Stimulated activated memory B cell treated with anti-CD40 and anti-IgM and Interleukin-4, amounts not matched to agents 10 μg/mL and 1 μg/mL and 100 μg/mL, for 72 hours (primary cell): ENCODE results near the gene ADNP2.

Source experiments
- ATAC-seq: fragments of 150-1000 bp; cut with Tn5 transposase; 2 replicates; pipeline ENCODE4 v1.10.0; 2021
- H3K27ac Mint-ChIP-seq: one replicate; pipeline ENCODE4 v1.8.0; 2022; ENCODE audit warnings: mild to moderate bottlenecking, mixed read lengths
- H3K27me3 Mint-ChIP-seq: one replicate; pipeline ENCODE4 v1.8.0; 2022; ENCODE audit warnings: mixed read lengths
- H3K36me3 Mint-ChIP-seq: one replicate; pipeline ENCODE4 v1.8.0; 2022; ENCODE audit warnings: mixed read lengths
- H3K4me1 Mint-ChIP-seq: one replicate; pipeline ENCODE4 v1.8.0; 2022; ENCODE audit warnings: mixed read lengths
- H3K4me3 Mint-ChIP-seq: one replicate; pipeline ENCODE4 v1.8.0; 2022; ENCODE audit warnings: mild to moderate bottlenecking, moderate library complexity, mixed read lengths
- H3K9me3 Mint-ChIP-seq: one replicate; pipeline ENCODE4 v1.8.0; 2022; ENCODE audit warnings: mixed read lengths

Gene ADNP2

GRCh38 chr18:80124131-80124530, 15.1 kb downstream of the ADNP2 start:
- Mint-ChIP-seq H3K27me3 (no peaks in the 10 kb centered on the region), H3K9me3 (peaks cover 3% of the 10 kb centered on the region), H3K4me1 (peaks cover 11% of the 10 kb centered on the region), H3K36me3 (peaks cover 58% of the 10 kb centered on the region), H3K4me3 (no peak overlapping the region), H3K27ac (no peak overlapping the region)
- ATAC-seq = no peak

- peaks cover 18% of the 10 kb centered on the region for H3K4me1 Mint-ChIP-seq
- H3K27me3 Mint-ChIP-seq = no peaks in the 10 kb centered on the region
- H3K27ac Mint-ChIP-seq = no peak overlapping the region
- H3K4me3 Mint-ChIP-seq = no peak overlapping the region
- H3K36me3 Mint-ChIP-seq = peaks cover 48% of the 10 kb centered on the region
- H3K9me3 Mint-ChIP-seq = peaks cover 3% of the 10 kb centered on the region
- no peak for ATAC-seq
These were observed 17.7 kb downstream of the ADNP2 start for GRCh38 chr18:80126797-80127196.

GRCh38 chr18:80127635-80128034, 18.6 kb downstream of the ADNP2 start:
- no peak overlapping the region for H3K27ac Mint-ChIP-seq
- no peak overlapping the region for H3K4me3 Mint-ChIP-seq
- H3K36me3 Mint-ChIP-seq = peaks cover 45% of the 10 kb centered on the region

GRCh38 chr18:80129672-80130367, 20.8 kb downstream of the ADNP2 start:
- Mint-ChIP-seq H3K4me3 (no peak overlapping the region), H3K4me1 (peaks cover 27% of the 10 kb centered on the region), H3K27me3 (no peaks in the 10 kb centered on the region), H3K9me3 (peaks cover 3% of the 10 kb centered on the region), H3K36me3 (peaks cover 53% of the 10 kb centered on the region), H3K27ac (no peak overlapping the region)
- no peak for ATAC-seq

More at GRCh38 chr18:80127635-80128034, 18.6 kb downstream of the ADNP2 start:
- no peak for ATAC-seq
- H3K27me3 Mint-ChIP-seq = no peaks in the 10 kb centered on the region
- peaks cover 24% of the 10 kb centered on the region for H3K4me1 Mint-ChIP-seq
- H3K9me3 Mint-ChIP-seq = peaks cover 3% of the 10 kb centered on the region

GRCh38 chr18:80130555-80130954, 21.5 kb downstream of the ADNP2 start:
- Mint-ChIP-seq H3K4me3 (no peak overlapping the region), H3K36me3 (peaks cover 56% of the 10 kb centered on the region), H3K27me3 (no peaks in the 10 kb centered on the region), H3K9me3 (peaks cover 3% of the 10 kb centered on the region), H3K4me1 (peaks cover 27% of the 10 kb centered on the region), H3K27ac (no peak overlapping the region)
- no peak for ATAC-seq

GRCh38 chr18:80132180-80132812, 23.2 kb downstream of the ADNP2 start:
- Mint-ChIP-seq H3K9me3 (peaks cover 2% of the 10 kb centered on the region), H3K27me3 (no peaks in the 10 kb centered on the region), H3K36me3 (peaks cover 55% of the 10 kb centered on the region), H3K27ac (no peak overlapping the region), H3K4me3 (no peak overlapping the region), H3K4me1 (peaks cover 16% of the 10 kb centered on the region)
- ATAC-seq = no peak

GRCh38 chr18:80133124-80133523, 24.1 kb downstream of the ADNP2 start:
- no peak overlapping the region for H3K27ac Mint-ChIP-seq
- H3K36me3 Mint-ChIP-seq = peaks cover 59% of the 10 kb centered on the region
- H3K9me3 Mint-ChIP-seq = no peaks in the 10 kb centered on the region
- no peaks in the 10 kb centered on the region for H3K27me3 Mint-ChIP-seq
- ATAC-seq = no peak
- peaks cover 16% of the 10 kb centered on the region for H3K4me1 Mint-ChIP-seq
- H3K4me3 Mint-ChIP-seq = no peak overlapping the region

GRCh38 chr18:80135136-80135535, 26.1 kb downstream of the ADNP2 start:
- peaks cover 55% of the 10 kb centered on the region for H3K36me3 Mint-ChIP-seq
- no peak for ATAC-seq

GRCh38 chr18:80136679-80137078, 27.6 kb downstream of the ADNP2 start:
- no peak for ATAC-seq
- H3K27me3 Mint-ChIP-seq = no peaks in the 10 kb centered on the region
- H3K36me3 Mint-ChIP-seq = peaks cover 55% of the 10 kb centered on the region
- no peak overlapping the region for H3K4me3 Mint-ChIP-seq
- peaks cover 9% of the 10 kb centered on the region for H3K4me1 Mint-ChIP-seq
- no peak overlapping the region for H3K27ac Mint-ChIP-seq
- no peaks in the 10 kb centered on the region for H3K9me3 Mint-ChIP-seq

More at GRCh38 chr18:80135136-80135535, 26.1 kb downstream of the ADNP2 start:
- Mint-ChIP-seq H3K4me3 (no peak overlapping the region), H3K9me3 (no peaks in the 10 kb centered on the region), H3K27me3 (no peaks in the 10 kb centered on the region), H3K4me1 (peaks cover 10% of the 10 kb centered on the region), H3K27ac (no peak overlapping the region)

GRCh38 chr18:80137137-80137536, 28.1 kb downstream of the ADNP2 start:
- Mint-ChIP-seq H3K36me3 (peaks cover 55% of the 10 kb centered on the region), H3K27me3 (no peaks in the 10 kb centered on the region), H3K4me1 (peaks cover 8% of the 10 kb centered on the region), H3K9me3 (no peaks in the 10 kb centered on the region), H3K4me3 (no peak overlapping the region), H3K27ac (no peak overlapping the region)
- ATAC-seq = no peak

- Mint-ChIP-seq H3K27ac (no peak overlapping the region), H3K4me1 (no peaks in the 10 kb centered on the region), H3K4me3 (no peak overlapping the region), H3K27me3 (no peaks in the 10 kb centered on the region), H3K36me3 (peaks cover 47% of the 10 kb centered on the region), H3K9me3 (no peaks in the 10 kb centered on the region)
- no peak for ATAC-seq
These were observed 28.9 kb downstream of the ADNP2 start for GRCh38 chr18:80137976-80138375.

GRCh38 chr18:80140455-80140985, 31.5 kb downstream of the ADNP2 start:
- H3K27me3 Mint-ChIP-seq = no peaks in the 10 kb centered on the region
- no peak for ATAC-seq
- H3K9me3 Mint-ChIP-seq = no peaks in the 10 kb centered on the region
- no peak overlapping the region for H3K27ac Mint-ChIP-seq
- H3K4me3 Mint-ChIP-seq = no peak overlapping the region
- no peaks in the 10 kb centered on the region for H3K4me1 Mint-ChIP-seq
- H3K36me3 Mint-ChIP-seq = peaks cover 26% of the 10 kb centered on the region

GRCh38 chr18:80143881-80144280, 34.8 kb downstream of the ADNP2 start:
- no peaks in the 10 kb centered on the region for H3K27me3 Mint-ChIP-seq
- H3K4me3 Mint-ChIP-seq = no peak overlapping the region
- H3K27ac Mint-ChIP-seq = no peak overlapping the region
- no peaks in the 10 kb centered on the region for H3K4me1 Mint-ChIP-seq
- H3K9me3 Mint-ChIP-seq = no peaks in the 10 kb centered on the region
- ATAC-seq = no peak
- no peaks in the 10 kb centered on the region for H3K36me3 Mint-ChIP-seq

- Mint-ChIP-seq H3K36me3 (no peaks in the 10 kb centered on the region), H3K4me3 (no peak overlapping the region), H3K27me3 (no peaks in the 10 kb centered on the region), H3K9me3 (no peaks in the 10 kb centered on the region), H3K27ac (no peak overlapping the region), H3K4me1 (no peaks in the 10 kb centered on the region)
- ATAC-seq = no peak
These were observed 36.2 kb downstream of the ADNP2 start for GRCh38 chr18:80145196-80145804.

GRCh38 chr18:80147037-80147417, 38.0 kb downstream of the ADNP2 start:
- no peaks in the 10 kb centered on the region for H3K9me3 Mint-ChIP-seq
- no peaks in the 10 kb centered on the region for H3K4me1 Mint-ChIP-seq
- peak overlapping the region; percentile 88 for H3K4me3 Mint-ChIP-seq
- ATAC-seq = peak; percentile 55
- H3K27ac Mint-ChIP-seq = peak overlapping the region; percentile 59
- H3K27me3 Mint-ChIP-seq = no peaks in the 10 kb centered on the region
- no peaks in the 10 kb centered on the region for H3K36me3 Mint-ChIP-seq
